Gastrocnemius medialis (tissue), 4 donors: Measurements from ENCODE around the gene RFC4.

Source experiments
- POLR2A ChIP-seq, 2 donors: fragments of 450-650 bp; IDR thresholded peaks; one replicate each; pipeline ENCODE4 v1.6.1; 2017; ENCODE audit warnings: antibody characterized with exemption in 2 of 2, mild to moderate bottlenecking in 2 of 2, moderate library complexity in 2 of 2
- TF ChIP-seq, protein P1 (sequence below), 5 experiments: fragments of 450-650 bp in 3 of 5; fragments of 200-600 bp in 2 of 5; sonication (generic) in 2 of 5; IDR thresholded peaks in 4 of 5; conservative IDR thresholded peaks in 1 of 5; 1 replicate in 4 of 5; 2 replicates in 1 of 5; pipeline ENCODE4 v1.5.1; 2016 to 2019; ENCODE audit warnings: antibody characterized with exemption in 5 of 5, mild to moderate bottlenecking in 3 of 5, moderate library complexity in 3 of 5

DNA sequence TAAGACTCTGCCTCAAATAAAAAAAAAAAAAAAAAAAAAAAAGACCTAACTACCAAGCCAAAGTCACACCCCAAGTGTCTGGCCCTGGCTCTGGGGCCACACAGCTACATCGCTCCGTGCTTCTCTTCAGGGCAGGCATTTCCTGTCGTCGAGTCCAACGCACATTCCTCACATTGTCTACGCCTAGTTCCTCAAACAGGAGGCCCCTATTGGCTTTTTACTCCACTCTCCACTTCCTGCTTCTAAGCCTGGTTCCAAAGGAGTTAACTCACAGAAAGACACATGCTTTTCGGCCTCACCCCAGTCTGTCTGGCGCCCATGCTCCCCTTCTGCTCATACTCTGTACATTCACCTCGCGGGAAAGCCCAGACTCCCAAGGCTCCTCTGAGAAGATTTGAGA, 60.3 kb downstream of the RFC4 start:
- TF ChIP-seq, protein P1, sequence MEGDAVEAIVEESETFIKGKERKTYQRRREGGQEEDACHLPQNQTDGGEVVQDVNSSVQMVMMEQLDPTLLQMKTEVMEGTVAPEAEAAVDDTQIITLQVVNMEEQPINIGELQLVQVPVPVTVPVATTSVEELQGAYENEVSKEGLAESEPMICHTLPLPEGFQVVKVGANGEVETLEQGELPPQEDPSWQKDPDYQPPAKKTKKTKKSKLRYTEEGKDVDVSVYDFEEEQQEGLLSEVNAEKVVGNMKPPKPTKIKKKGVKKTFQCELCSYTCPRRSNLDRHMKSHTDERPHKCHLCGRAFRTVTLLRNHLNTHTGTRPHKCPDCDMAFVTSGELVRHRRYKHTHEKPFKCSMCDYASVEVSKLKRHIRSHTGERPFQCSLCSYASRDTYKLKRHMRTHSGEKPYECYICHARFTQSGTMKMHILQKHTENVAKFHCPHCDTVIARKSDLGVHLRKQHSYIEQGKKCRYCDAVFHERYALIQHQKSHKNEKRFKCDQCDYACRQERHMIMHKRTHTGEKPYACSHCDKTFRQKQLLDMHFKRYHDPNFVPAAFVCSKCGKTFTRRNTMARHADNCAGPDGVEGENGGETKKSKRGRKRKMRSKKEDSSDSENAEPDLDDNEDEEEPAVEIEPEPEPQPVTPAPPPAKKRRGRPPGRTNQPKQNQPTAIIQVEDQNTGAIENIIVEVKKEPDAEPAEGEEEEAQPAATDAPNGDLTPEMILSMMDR (IDR thresholded peaks at IDR 0.05 in 4 of 5, conservative IDR thresholded peaks at IDR 0.05 in 1 of 5), result no peak
- no peak for TF ChIP-seq POLR2A (IDR thresholded peaks at IDR 0.05)
